Renal pelvis (tissue), 4 donors: ENCODE results near the gene PLEKHJ1. TPM values are rescaled to one million over a fixed set of nuclear protein-coding genes. Genes with fewer than 3 reads are reported as not detected.

Source experiments
- DNase-seq: peaks from one replicate; pipeline ENCODE4 v3.0.0-alpha.2; 2013
- polyA plus RNA-seq, 3 donors: library from polyadenylated mRNA; unstranded; fragments of 120-200 nt; gene quantifications; one replicate each; pipeline ENCODE4 v1.2.1, GENCODE V29; 2013; ENCODE audit not compliant: insufficient read length in 3 of 3

The PLEKHJ1 gene
- polyA plus RNA-seq, 3 donors, result 73.7 to 92.1 (median 85.6) TPM

DNA sequence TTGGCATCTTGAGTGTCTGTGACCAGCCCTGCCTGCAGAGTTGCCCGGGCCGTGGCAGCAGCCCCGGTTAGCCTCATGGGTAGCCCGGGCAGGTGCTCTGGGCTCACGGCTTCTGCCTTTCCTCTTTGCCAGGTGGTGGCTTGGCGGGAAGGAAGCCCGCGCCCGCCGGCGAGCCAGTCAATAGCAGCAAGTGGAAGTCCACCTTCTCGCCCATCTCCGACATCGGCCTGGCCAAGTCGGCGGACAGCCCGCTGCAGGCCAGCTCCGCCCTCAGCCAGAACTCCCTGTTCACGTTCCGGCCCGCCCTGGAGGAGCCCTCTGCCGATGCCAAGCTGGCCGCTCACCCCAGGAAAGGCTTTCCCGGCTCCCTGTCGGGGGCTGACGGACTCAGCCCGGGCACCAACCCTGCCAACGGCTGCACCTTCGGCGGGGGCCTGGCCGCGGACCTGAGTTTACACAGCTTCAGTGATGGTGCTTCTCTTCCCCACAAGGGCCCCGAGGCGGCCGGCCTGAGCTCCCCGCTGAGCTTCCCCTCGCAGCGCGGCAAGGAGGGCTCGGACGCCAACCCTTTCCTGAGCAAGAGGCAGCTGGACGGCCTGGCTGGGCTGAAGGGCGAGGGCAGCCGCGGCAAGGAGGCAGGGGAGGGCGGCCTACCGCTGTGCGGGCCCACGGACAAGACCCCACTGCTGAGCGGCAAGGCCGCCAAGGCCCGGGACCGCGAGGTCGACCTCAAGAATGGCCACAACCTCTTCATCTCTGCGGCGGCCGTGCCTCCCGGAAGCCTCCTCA lies 9.9 kb downstream of the PLEKHJ1 start:
- no peak for DNase-seq

DNA sequence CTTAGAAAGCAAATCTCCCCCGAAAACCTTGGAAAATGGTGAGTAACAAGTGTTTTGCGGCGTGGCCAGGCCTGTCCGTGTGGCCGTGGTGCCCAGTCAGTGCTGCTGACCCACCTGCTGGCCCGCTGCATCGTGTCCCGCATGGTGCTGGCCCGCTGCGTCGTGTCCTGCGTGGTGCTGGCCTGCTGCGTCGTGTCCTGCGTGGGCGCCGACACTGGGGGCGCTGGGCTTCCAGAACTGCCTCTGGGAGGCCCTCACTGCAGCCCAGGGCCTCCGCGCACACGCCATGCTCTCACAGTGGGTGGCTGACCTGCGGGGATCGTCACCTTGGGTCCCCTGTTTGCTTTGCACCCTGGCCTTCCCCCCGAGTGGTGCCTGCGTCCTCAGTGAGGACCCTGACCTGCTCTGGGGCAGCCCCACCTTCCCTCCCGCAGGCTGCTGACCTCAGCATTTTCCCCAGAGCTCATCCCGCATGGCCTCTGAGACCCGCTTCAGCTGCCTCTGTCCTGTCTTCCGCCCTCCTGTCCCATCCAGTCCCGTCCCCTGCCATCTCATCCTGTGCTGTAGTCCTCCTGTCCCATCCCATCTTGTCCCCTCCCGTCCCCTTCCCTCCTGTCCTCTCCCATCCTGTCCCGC lies 10.6 kb downstream of the PLEKHJ1 start:
- no peak for DNase-seq

DNA sequence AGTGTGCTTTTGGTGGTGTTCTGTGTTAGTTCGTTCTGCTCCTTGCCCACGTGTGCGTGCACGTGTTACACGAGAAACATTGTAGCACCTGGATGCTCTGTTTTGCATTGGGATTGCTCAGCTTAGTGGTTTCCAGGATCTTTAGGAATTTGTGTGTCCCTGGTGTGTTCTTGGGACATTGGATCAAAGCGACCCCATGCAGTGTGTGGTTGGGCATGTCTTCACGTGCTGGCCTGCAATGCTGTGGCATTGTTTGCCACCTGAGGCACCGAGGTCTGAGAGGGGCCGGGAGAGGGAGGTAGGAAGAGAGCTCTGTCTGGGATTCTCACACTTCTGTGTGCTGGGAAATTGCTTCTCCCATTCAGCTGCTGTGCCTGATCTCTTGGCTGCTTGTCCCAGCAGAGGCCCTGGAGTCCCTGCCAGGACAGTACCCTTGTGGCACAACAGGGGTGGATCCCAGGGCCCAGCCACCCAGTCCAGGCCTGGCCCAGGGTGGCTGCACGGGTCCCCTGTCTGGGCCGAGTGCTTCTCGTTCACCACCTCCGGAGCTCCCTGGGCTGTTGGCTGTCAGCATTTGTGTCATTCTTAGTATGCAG lies 11.3 kb downstream of the PLEKHJ1 start:
- no peak for DNase-seq

DNA sequence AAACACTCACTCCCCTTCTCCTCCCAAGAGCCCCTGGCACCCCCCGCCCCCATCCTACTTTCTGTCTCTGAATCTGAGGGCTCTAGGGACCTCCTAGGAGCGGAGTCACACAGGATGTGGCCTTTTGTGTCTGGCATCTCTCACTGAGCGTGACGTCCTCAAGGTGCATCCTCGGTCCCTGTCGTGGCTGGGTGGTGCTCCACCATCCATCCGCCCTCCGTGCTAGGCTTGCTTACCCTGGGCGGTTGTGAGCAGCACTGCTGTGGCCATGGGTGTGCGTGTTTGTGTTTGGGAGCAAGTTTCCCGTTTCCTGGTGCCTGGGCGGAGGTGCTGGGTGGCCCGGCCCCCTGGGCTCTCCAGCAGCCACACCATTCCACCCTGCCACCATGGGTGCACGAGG lies 12.2 kb downstream of the PLEKHJ1 start:
- DNase-seq, result no peak

DNA sequence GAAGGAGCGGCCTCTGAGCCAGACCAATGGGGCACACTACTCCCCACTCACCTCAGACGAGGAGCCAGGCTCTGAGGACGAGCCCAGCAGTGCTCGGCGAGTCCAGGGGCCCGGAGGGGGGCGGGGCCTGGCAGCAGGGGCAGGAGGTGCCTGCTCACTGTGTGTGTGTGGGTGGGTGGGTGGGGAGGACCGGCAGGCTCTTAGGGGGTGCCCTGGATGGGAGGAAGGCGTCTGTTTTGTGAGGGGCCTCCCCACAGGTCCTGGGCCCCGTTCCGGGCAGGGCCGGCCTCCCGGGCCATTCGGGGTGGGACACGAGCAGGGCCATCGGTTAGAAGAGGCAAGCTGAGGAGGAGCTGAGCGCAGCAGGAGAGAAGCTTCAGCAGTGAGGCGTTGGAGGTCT lies 12.7 kb downstream of the PLEKHJ1 start:
- DNase-seq, result no peak

DNA sequence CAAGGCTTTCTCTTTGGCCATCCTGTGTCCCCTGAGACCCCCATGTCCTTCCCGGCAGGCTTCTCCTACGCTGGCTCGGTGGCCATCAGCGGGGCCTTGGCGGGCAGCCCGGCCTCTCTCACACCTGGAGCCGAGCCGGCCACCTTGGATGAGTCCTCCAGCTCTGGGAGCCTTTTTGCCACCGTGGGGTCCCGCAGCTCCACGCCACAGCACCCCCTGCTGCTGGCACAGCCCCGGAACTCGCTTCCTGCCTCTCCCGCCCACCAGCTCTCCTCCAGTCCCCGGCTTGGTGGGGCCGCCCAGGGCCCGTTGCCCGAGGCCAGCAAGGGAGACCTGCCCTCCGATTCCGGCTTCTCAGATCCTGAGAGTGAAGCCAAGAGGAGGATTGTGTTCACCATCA lies 14.2 kb downstream of the PLEKHJ1 start:
- no peak for DNase-seq

DNA sequence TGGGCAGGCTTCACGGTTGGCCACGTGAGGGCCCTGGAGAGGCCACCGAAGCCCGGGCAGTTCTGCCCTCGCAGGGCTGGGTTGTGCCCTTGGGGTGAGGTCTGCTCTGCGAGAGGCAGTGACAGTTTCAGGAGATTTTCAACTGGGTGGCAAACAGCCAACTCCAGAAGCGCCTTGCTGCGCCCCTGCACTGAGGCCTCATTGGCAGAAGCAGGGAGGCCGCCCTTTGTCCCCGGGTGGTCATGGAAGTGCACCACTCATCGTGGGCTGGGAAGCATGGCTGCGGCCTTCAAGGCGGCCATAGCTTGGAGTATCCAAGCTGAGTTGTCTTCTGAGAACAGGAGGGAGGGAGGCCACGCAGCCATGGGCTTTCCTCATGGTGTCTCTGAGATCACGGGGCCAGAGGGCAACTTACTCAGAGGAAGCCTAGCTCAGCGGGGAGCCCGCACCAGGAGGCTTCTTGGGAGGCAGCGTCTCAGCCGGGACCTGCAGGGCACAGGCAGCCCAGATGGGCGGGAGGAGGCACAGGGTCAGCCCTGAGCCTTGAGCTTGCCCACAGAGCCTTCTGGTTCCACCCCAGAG lies 14.8 kb downstream of the PLEKHJ1 start:
- no peak for DNase-seq

DNA sequence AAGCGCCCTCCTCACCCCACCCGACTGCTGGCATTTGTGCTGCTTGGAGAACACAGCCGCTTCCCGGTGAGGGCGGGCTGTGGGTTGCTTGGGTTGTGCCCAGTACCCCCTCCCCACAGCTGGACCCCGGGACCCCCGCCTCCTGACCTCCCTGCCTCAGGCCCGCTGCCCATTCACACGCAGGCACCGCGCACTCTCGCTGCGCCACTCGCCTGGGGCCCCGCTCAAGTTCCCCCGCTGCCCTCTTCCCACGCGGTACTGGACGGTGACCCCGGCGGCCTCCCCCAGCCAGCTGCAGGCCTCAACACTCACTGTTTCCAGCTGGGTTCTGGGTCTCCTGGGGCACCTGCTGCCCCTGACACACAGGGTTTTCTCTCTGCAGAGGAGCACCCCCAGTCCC lies 16.4 kb downstream of the PLEKHJ1 start:
- no peak for DNase-seq

DNA sequence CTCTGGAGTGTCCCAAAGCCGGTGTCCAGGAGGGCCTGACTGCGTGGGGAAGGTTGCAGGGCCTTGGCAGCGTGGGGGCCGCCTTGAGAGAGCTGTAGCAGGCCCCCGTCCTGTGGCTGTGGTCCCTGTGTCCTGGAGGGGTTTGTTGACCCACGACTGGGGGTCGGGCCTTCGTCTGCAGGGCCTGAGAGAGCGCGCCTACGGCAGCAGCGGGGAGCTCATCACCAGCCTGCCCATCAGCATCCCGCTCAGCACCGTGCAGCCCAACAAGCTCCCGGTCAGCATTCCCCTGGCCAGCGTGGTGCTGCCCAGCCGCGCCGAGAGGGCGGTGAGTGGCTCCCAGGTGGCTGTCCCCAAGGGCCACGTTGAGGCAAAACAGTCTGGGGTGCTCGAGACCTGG lies 18.5 kb downstream of the PLEKHJ1 start:
- no peak for DNase-seq

DNA sequence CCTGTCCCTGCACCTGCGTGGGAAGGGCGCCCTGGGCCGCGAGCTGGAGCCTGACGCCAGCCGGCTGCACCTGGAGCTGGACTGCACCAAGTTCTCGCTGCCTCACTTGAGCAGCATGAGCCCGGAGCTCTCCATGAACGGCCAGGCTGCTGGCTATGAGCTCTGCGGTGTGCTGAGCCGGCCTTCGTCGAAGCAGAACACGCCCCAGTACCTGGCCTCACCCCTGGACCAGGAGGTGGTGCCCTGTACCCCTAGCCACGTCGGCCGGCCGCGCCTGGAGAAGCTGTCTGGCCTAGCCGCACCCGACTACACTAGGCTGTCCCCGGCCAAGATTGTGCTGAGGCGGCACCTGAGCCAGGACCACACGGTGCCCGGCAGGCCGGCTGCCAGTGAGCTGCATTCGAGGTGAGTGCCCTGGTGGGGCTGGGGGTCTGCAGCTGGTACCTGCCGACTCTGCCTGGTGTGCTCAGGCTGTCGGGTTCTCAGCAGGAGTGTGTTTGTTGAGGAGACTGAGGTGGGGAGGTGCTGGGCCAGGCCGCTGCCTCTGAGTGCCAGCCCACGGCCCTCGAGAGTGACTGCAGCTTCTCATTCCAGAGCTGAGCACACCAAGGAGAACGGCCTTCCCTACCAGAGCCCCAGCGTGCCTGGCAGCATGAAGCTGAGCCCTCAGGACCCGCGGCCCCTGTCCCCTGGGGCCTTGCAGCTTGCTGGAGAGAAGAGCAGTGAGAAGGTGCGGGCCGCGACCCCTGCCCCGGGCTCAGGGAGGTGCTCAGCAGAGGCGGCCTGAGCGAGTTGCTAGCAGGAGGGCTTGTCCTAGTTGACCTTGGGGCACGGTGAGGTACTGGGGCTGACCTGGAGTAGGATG lies 19.5 kb downstream of the PLEKHJ1 start:
- DNase-seq, result no peak

DNA sequence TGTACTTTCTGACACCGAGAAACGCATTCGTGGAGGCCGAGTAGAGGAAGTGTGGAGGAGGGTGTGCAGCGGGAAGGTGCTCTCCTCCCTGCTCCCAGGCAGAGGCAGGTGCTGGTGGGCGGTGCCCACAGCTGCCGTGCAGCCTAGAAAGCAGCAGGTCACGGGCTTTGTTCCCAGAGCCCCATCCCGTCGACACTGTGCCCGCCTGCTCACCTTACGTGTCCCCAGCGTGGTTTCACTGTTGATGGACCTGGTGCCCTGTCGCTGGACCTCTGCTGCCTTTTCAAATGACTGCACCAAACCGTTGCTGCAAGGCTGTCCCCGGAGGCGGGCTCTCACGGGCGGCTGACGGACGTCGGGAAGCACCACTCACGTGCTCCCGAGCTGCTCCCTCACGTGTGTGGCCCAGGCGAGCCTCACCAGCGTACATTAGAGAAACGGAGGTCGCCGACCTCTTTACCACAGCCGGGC lies 20.8 kb downstream of the PLEKHJ1 start:
- DNase-seq, result no peak

DNA sequence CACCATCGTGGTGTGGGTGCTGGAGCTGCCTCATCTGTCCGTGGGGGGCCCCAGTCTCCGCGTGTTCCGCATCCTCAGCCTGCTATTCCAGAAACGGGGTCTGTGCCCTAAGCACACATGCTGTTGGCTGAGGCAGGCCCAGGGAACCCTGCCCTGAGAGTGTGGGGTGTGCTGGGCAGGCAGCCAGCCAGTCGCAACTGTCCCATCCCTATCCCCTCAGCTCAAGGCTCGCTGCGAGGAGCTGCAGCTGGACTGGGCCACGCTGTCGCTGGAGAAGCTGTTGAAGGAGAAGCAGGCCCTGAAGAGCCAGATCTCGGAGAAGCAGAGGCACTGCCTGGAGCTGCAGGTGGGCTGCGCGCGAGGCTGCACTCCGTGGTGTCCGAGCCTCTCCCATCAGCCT lies 21.9 kb downstream of the PLEKHJ1 start:
- no peak for DNase-seq

DNA sequence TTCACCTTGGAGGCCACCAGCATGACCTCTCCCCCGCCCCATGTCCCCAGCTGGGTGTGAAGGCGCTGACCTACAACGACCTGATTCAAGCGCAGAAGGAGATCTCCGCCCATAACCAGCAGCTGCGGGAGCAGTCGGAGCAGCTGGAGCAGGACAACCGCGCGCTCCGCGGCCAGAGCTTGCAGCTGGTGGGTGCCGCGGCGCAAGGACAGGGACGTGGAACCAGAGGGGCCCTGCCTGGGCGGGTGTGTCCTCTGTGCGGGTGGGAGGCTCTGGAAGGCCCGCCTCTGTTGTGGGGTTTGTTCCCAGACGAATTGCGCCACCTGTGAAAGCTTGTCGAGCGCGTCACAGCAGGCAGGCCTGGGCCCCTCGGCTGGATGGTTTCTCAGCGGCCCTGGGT lies 22.3 kb downstream of the PLEKHJ1 start:
- DNase-seq, result no peak

DNA sequence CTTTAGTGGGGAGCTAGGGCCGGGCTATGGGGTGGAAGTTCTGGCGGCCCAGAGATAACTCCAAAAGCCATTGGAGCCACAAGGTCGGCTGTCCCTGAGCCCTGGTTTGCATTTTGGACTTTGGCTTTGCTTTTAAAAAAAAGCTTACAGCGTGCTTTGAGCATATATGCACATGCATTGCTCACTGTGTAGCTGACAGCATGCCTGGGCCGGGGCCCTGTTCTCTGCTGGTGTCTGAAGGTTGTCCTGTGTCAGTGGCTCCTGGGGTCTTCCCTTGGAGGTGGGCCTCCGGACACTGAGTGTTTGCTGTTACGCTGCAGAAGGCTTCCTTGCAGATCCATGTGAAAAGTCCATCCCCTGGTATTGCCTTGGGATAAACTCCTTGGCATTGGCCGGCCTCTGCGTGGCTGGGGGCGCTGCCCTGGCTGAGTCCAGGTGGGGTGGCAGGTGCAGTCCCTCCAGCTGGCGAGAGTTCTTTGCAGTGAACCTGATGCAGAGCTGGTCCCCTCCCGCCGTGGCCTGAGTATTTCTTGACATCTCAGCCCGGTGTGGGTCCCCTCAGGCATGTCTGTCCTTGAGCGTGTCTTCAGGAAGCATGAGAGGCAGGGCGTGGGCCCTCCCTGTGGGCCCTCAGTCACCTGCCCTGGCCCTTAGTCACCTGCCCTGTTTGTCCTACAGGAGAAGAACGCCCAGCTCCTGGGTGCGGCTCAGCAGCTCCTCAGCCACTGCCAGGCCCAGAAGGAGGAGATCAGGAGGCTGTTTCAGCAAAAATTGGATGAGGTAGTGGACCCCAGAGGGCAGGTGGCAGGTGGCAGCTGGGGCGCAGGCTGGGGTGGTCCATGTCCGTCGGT lies 23.0 kb downstream of the PLEKHJ1 start:
- DNase-seq, result no peak

DNA sequence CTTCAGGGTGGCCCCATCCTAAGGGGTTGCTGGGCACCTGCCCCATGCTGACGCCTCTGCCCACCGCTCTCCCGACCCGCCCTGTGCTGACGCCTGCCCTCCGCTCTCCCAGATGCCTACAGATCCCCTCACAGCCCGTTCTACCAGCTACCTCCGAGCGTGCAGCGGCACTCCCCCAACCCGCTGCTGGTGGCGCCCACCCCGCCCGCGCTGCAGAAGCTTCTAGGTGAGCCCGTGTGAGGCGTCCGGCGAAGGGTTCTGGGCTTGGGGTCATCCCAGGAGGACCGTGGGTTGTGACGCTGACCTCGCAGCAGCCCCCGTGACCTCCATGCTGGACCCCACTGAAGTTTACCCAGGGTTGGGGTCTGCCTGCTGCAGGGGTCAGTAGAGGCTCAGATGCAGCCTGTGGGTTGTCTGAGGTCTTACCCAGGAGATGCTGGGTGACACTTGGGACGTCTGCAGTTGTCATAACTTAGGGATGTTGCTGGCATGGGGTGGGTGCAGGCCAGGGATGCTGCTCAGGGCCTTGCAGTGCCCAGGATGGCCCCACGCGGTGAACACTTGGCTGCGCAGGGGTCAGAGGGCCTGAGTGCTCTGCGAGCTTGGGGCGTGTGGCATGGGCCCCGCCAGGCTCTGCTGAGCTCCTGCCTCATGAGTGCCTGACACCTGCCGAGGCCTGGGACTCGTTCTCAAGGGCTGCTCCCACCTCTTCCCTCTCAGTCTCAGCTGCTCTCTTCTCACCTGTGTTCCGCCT lies 25.0 kb downstream of the PLEKHJ1 start:
- DNase-seq, result no peak

DNA sequence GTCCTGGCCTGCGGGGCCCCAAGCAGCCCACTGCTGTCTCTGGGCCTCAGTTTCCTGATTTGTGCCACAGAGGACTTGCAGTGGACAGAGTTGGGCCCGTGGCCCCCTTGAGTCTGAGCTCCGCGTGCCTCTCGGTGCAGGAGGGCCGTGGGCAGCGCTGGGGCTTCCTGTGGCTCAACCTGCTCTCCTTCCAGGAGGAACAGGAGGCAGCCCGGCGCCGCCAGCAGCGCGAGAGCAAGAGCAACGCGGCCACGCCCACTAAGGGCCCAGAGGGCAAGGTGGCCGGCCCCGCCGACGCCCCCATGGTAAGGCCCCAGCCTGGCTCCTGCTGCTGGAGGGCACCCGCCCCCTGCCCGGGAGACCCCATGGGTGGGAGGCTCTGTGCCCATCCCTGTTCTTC lies 25.9 kb downstream of the PLEKHJ1 start:
- DNase-seq, result no peak

DNA sequence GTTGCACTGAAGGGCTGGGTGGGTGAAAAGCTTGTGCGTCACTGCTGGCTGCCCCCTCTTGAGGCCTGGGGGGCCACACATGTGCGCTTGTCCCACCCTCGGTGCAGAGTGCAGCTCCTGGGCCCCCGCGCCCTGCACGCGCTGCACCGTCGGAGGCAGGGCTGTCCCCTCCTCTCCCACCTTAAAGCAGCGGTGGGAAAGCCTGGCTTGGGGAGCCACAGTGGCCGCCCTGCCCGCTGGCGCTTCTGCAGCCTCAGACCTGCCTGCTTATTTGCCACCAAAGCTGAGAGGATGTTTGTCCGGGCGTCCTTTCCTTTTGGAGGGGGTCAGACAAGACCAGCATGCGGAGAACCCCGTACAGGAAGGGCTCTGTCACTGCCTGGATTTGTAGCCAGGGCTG lies 26.7 kb downstream of the PLEKHJ1 start:
- DNase-seq, result no peak

DNA sequence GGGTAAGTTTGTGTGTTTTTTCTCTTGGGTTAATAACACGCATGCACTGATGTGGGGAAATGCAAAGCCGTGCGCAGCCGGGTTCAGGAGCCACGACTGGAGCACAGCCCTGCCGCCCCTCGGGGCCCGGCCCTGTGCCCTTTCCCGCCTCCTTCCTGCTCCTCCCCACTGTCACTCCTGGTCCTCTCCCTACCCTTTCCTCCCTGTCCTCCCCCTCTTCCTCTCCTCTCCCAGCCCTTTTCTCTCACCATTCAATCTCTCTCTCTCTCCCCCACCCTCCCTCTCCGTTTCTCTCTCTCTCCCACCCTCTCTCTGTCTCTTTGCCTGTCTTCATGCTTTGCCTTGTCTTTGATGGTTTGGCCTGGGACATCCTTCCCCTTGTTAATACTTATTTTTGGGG lies 27.2 kb downstream of the PLEKHJ1 start:
- no peak for DNase-seq

DNA sequence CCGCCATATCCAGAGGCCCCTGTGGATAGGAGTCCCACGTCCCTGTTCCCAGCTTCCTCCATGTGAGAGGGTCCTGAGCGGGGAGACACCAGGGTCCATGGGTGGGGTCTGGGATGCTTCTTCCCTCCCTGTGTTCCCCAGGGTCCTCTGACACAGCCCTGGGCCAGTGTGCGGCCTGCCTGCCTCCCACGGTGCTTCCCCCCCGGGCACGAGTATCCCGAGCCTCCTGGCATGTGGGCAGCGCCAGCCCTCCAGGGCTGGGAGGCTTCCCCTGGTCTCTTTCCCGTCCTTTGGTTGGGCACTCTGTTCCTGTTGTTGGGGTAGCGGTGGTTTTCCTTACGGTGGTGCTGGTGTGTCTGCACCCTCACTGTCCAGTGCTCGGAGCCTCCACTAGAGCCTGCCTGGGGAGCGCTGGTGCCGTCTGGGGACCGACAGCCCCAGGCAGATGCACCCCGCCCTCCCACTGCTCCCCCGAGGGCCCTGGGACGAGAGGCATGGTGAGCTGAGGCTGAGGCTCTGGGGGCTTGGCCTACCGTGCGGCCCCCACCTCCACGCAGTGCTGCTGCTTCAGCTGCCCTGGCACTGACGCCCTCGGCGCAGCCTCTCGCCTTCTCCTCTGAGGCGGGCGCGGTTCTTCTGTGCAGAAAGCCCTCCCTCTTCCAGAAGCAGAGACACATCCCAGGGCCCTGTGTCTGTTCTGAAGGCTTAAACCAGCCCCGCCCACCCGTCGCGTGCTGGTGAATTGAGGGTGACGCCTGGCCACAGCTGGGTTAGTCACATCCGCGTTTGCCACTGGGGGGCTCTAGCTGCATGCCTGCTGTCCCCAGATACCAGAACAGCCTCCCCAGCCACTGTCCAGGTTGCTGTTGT lies 27.9 kb downstream of the PLEKHJ1 start:
- DNase-seq, result no peak
